H9 (cell line): ENCODE data around the gene ZNF407. TPM values are rescaled to one million over a fixed set of nuclear protein-coding genes. Genes with fewer than 3 reads are reported as not detected.

Experiments used
- DNase-seq: peaks from one replicate; pipeline ENCODE4 v3.0.0-alpha.2; 2017
- H2AFZ ChIP-seq: one replicate; pipeline ENCODE4 v1.6.1; 2013; ENCODE audit warnings: mild to moderate bottlenecking, low read length, control low read depth, moderate library complexity
- H2AK5ac ChIP-seq: 2 replicates; pipeline ENCODE4 v1.6.1; 2013; ENCODE audit warnings: low read length, control low read depth, mixed read lengths; ENCODE audit not compliant: insufficient read length
- H2BK120ac ChIP-seq: one replicate; pipeline ENCODE4 v1.6.1; 2013; ENCODE audit warnings: low read depth, mild to moderate bottlenecking, low read length, control low read depth, inconsistent platforms; ENCODE audit not compliant: poor library complexity, severe bottlenecking
- H2BK12ac ChIP-seq: 2 replicates; pipeline ENCODE4 v1.6.1; 2013; ENCODE audit warnings: low read length, control low read depth, mixed read lengths, low read depth; ENCODE audit not compliant: insufficient read length
- H2BK15ac ChIP-seq: 2 replicates; pipeline ENCODE4 v1.6.1; 2013; ENCODE audit warnings: low read depth, low read length, control low read depth
- H2BK20ac ChIP-seq: one replicate; pipeline ENCODE4 v1.6.1; 2013; ENCODE audit warnings: low read depth, mild to moderate bottlenecking, low read length, control low read depth, inconsistent platforms; ENCODE audit not compliant: poor library complexity, severe bottlenecking
- H2BK5ac ChIP-seq: 2 replicates; pipeline ENCODE4 v1.6.1; 2013; ENCODE audit warnings: low read length, control low read depth, mixed read lengths; ENCODE audit not compliant: insufficient read length
- H3K14ac ChIP-seq: 2 replicates; pipeline ENCODE4 v1.6.1; 2013; ENCODE audit warnings: low read length, control low read depth; ENCODE audit not compliant: insufficient read depth
- H3K18ac ChIP-seq: 2 replicates; pipeline ENCODE4 v1.6.1; 2013; ENCODE audit warnings: low read depth, mild to moderate bottlenecking, mixed read lengths, low read length, control low read depth; ENCODE audit not compliant: insufficient read length
- H3K23ac ChIP-seq: 2 replicates; pipeline ENCODE4 v1.6.1; 2013; ENCODE audit warnings: low read length, control low read depth, mixed read lengths, low read depth; ENCODE audit not compliant: insufficient read length
- H3K23me2 ChIP-seq: 2 replicates; pipeline ENCODE4 v1.6.1; 2013; ENCODE audit warnings: low read depth, mild to moderate bottlenecking, mixed read lengths, low read length, control low read depth; ENCODE audit not compliant: insufficient read length, poor library complexity, severe bottlenecking
- H3K27ac ChIP-seq: 2 replicates; pipeline ENCODE4 v1.5.1; 2013; ENCODE audit warnings: low read length, control low read depth, mixed read lengths, low read depth; ENCODE audit not compliant: insufficient read length
- H3K27me3 ChIP-seq: 2 replicates; pipeline ENCODE4 v1.6.1; 2013; ENCODE audit warnings: low read length, control low read depth, inconsistent platforms; ENCODE audit not compliant: insufficient read depth
- H3K4ac ChIP-seq: 2 replicates; pipeline ENCODE4 v1.6.1; 2013; ENCODE audit warnings: low read depth, mild to moderate bottlenecking, control low read depth, inconsistent platforms, low read length, moderate library complexity
- H3K4me1 ChIP-seq: 2 replicates; pipeline ENCODE4 v1.6.1; 2013; ENCODE audit warnings: low read length, control low read depth, inconsistent platforms; ENCODE audit not compliant: insufficient read depth
- H3K4me2 ChIP-seq: 2 replicates; pipeline ENCODE4 v1.6.1; 2013; ENCODE audit warnings: low read length, control low read depth, mixed read lengths; ENCODE audit not compliant: insufficient read length, insufficient read depth
- H3K56ac ChIP-seq: 2 replicates; pipeline ENCODE4 v1.6.1; 2013; ENCODE audit warnings: low read depth, mild to moderate bottlenecking, mixed read lengths, low read length, control low read depth; ENCODE audit not compliant: insufficient read length
- H3K79me1 ChIP-seq: 2 replicates; pipeline ENCODE4 v1.6.1; 2013; ENCODE audit warnings: low read depth, mild to moderate bottlenecking, moderate library complexity, low read length, control low read depth, inconsistent platforms; ENCODE audit not compliant: insufficient read depth, poor library complexity, severe bottlenecking
- H3K79me2 ChIP-seq: 2 replicates; pipeline ENCODE4 v1.6.1; 2013; ENCODE audit warnings: low read length, control low read depth, inconsistent platforms; ENCODE audit not compliant: insufficient read depth
- H3K9ac ChIP-seq: 2 replicates; pipeline ENCODE4 v1.6.1; 2013; ENCODE audit warnings: low read length, control low read depth, mixed read lengths; ENCODE audit not compliant: insufficient read length; ENCODE audit errors: extremely low read depth
- H3K9me3 ChIP-seq: one replicate; pipeline ENCODE4 v1.6.1; 2013; ENCODE audit warnings: low read depth, low read length, inconsistent platforms; ENCODE audit not compliant: control insufficient read depth
- H3T11ph ChIP-seq: one replicate; pipeline ENCODE4 v1.6.1; 2013; ENCODE audit warnings: mild to moderate bottlenecking, low read length, control low read depth, inconsistent platforms
- H4K20me1 ChIP-seq: one replicate; pipeline ENCODE4 v1.6.1; 2013; ENCODE audit not compliant: control insufficient read depth, insufficient read length, insufficient read depth
- H4K5ac ChIP-seq: 2 replicates; pipeline ENCODE4 v1.6.1; 2013; ENCODE audit warnings: low read depth, mild to moderate bottlenecking, mixed read lengths, low read length, control low read depth; ENCODE audit not compliant: insufficient read length
- H4K8ac ChIP-seq: replicated peaks from 2 replicates; pipeline ENCODE4 v1.6.1; 2013; ENCODE audit warnings: low read length, control low read depth, mixed read lengths, low read depth; ENCODE audit not compliant: insufficient read length
- H4K91ac ChIP-seq: 2 replicates; pipeline ENCODE4 v1.6.1; 2013; ENCODE audit warnings: low read depth, mild to moderate bottlenecking, moderate library complexity, mixed read lengths, low read length, control low read depth; ENCODE audit not compliant: insufficient read length
- H3K27ac Mint-ChIP-seq, 3 experiments: 2 replicates in 2 of 3; 3 replicates in 1 of 3; pipeline ENCODE4 v1.8.0; 2020 to 2021; ENCODE audit warnings: mixed read lengths in 3 of 3, mild to moderate bottlenecking in 1 of 3, moderate library complexity in 1 of 3
- H3K27me3 Mint-ChIP-seq: 2 replicates; pipeline ENCODE4 v1.8.0; 2021; ENCODE audit warnings: low read depth, mild to moderate bottlenecking, moderate library complexity, mixed read lengths
- H3K36me3 Mint-ChIP-seq, 3 experiments: 2 replicates in 2 of 3; 3 replicates in 1 of 3; pipeline ENCODE4 v1.8.0; 2020 to 2021; ENCODE audit warnings: low read depth in 3 of 3, mixed read lengths in 3 of 3; ENCODE audit not compliant: insufficient read depth in 1 of 3
- H3K4me1 Mint-ChIP-seq, 2 experiments: 2 replicates each; pipeline ENCODE4 v1.8.0; 2020; ENCODE audit warnings: mixed read lengths in 2 of 2
- H3K4me3 Mint-ChIP-seq, 2 experiments: 2 replicates in 1 of 2; 3 replicates in 1 of 2; pipeline ENCODE4 v1.8.0; 2020 to 2021; ENCODE audit warnings: mild to moderate bottlenecking in 2 of 2, mixed read lengths in 2 of 2, moderate library complexity in 1 of 2
- H3K9me3 Mint-ChIP-seq, 2 experiments: 2 replicates in 1 of 2; 3 replicates in 1 of 2; pipeline ENCODE4 v1.8.0; 2020; ENCODE audit warnings: mild to moderate bottlenecking in 2 of 2, mixed read lengths in 2 of 2, moderate library complexity in 1 of 2
- CTCF ChIP-seq: fragments of 200-600 bp; sonication (generic); conservative IDR thresholded peaks from 3 replicates; pipeline ENCODE4 v1.8.0; 2021; ENCODE audit warnings: antibody characterized with exemption, mild to moderate bottlenecking
- WGBS: extraction: QIAGEN DNeasy Blood & Tissue Kit; methylation state at CpG from one replicate; pipeline ENCODE4 v1.1.7; 2013; ENCODE audit warnings: missing lambda C conversion rate, low lambda C conversion rate, mixed read lengths; ENCODE audit not compliant: insufficient read length; ENCODE audit errors: extremely low coverage; 5-methylcytosine and 5-hydroxymethylcytosine counted together
- total RNA-seq: library from RNA; stranded (reverse); gene quantifications from 2 replicates; pipeline ENCODE4 v1.2.1, GENCODE V29; 2021

The ZNF407 gene
- total RNA-seq, 1 experiment from 2014 or later, result 8.7 TPM

GRCh38 chr18:74861154-74861553 lies 263.5 kb downstream of the ZNF407 start:
- Mint-ChIP-seq H3K27ac (no peak overlapping the region), H3K9me3 (no peaks in the 10 kb centered on the region), H3K4me1 (peaks cover 0 to under 1% of the 10 kb centered on the region in 2 experiments; a peak in 1 of 4 replicates), H3K4me3 (no peak overlapping the region), H3K36me3 (no peaks in the 10 kb centered on the region), H3K27me3 (no peaks in the 10 kb centered on the region)
- H3K14ac ChIP-seq, result no peak overlapping the region
- H2BK5ac ChIP-seq, result no peak overlapping the region
- H4K5ac ChIP-seq, result no peak overlapping the region
- H3K4me1 ChIP-seq, result no peaks in the 10 kb centered on the region; the same call in 1 of the 2 replicates
- H3K9me3 ChIP-seq, result no peaks in the 10 kb centered on the region
- no peak for TF ChIP-seq CTCF
- H2BK15ac ChIP-seq, result no peak overlapping the region
- no peak for DNase-seq
- no peak overlapping the region for H3K4me2 ChIP-seq
- H2BK12ac ChIP-seq, result no peak overlapping the region
- no peak overlapping the region for H2AK5ac ChIP-seq
- H3K79me2 ChIP-seq, result no peaks in the 10 kb centered on the region
- H3K9ac ChIP-seq, result no peak overlapping the region
- no peak overlapping the region for H4K91ac ChIP-seq
- H4K20me1 ChIP-seq, result no peaks in the 10 kb centered on the region
- H2AFZ ChIP-seq, result no peak overlapping the region
- H3K27ac ChIP-seq, result no peak overlapping the region
- H2BK120ac ChIP-seq, result no peak overlapping the region
- H3K18ac ChIP-seq, result no peak overlapping the region
- no peak overlapping the region for H3K56ac ChIP-seq
- WGBS, result no CpG with 5 or more reads among the region's 4 CpGs
- H3T11ph ChIP-seq, result no peak overlapping the region
- H3K79me1 ChIP-seq, result no peaks in the 10 kb centered on the region
- no peaks in the 10 kb centered on the region for H3K23me2 ChIP-seq
- H4K8ac ChIP-seq, result no peak overlapping the region
- no peak overlapping the region for H2BK20ac ChIP-seq
- no peak overlapping the region for H3K23ac ChIP-seq
- no peaks in the 10 kb centered on the region for H3K27me3 ChIP-seq
- H3K4ac ChIP-seq, result no peak overlapping the region
